PC-3 (cell line): ENCODE data around the gene SCARB2. TPM values are rescaled to one million over a fixed set of nuclear protein-coding genes. Genes with fewer than 3 reads are reported as not detected.

Source experiments
- ATAC-seq: fragments of 200-7000 bp; cut with Tn5 transposase; 2 replicates; pipeline ENCODE4 v1.9.1; 2020; ENCODE audit warnings: mild to moderate bottlenecking, moderate library complexity
- BruUV-seq: library from RNA; stranded (reverse); fragments of 400-500 nt; replicated peaks from 2 replicates; lab custom pipeline; 2021; lab: Mats Ljungman, UMichigan
- CTCF ChIA-PET: fragments of 300-600 bp; sonication (Branson Sonifier 250); formaldehyde crosslinking; loops from one replicate; lab custom pipeline; 2022; ENCODE audit warnings: antibody characterized with exemption; lab: Charles Lee
- POLR2A ChIA-PET: fragments of 300-600 bp; sonication (Branson Sonifier 250); formaldehyde crosslinking; loops from one replicate; lab custom pipeline; 2022; ENCODE audit warnings: antibody characterized with exemption; ENCODE audit not compliant: unreplicated experiment; lab: Charles Lee
- DNase-seq: peaks from one replicate; pipeline ENCODE4 v3.0.0-alpha.2; 2015
- H2AFZ ChIP-seq: fragments of 300-600 bp; sonication (generic); 2 replicates; pipeline ENCODE4 v1.6.0; 2016; ENCODE audit warnings: antibody characterized with exemption, low read length
- H3F3A ChIP-seq: fragments of 300-600 bp; sonication (generic); one replicate; pipeline ENCODE4 v1.6.0; 2017; ENCODE audit warnings: antibody characterized with exemption, low read length, control low read depth, mild to moderate bottlenecking; ENCODE audit not compliant: unreplicated experiment
- H3K27ac ChIP-seq: fragments of 300-600 bp; sonication (generic); 2 replicates; pipeline ENCODE4 v1.5.1; 2016; ENCODE audit warnings: mild to moderate bottlenecking, low read length
- H3K27me3 ChIP-seq: fragments of 300-600 bp; sonication (generic); 2 replicates; pipeline ENCODE4 v1.6.1; 2016; ENCODE audit warnings: low read length, mixed read lengths
- H3K36me3 ChIP-seq: fragments of 300-600 bp; sonication (generic); 2 replicates; pipeline ENCODE4 v1.6.1; 2016; ENCODE audit warnings: low read depth, mixed run types, low read length, mixed read lengths
- H3K4me1 ChIP-seq: fragments of 300-600 bp; sonication (generic); 2 replicates; pipeline ENCODE4 v1.5.1; 2016; ENCODE audit warnings: low read length; ENCODE audit not compliant: insufficient read depth
- H3K4me2 ChIP-seq: fragments of 300-600 bp; sonication (generic); 2 replicates; pipeline ENCODE4 v1.6.0; 2016; ENCODE audit warnings: low read length
- H3K4me3 ChIP-seq: fragments of 300-600 bp; sonication (generic); 2 replicates; pipeline ENCODE4 v1.5.1; 2016; ENCODE audit warnings: mild to moderate bottlenecking, low read length, mixed read lengths
- H3K79me2 ChIP-seq: fragments of 300-600 bp; sonication (generic); 2 replicates; pipeline ENCODE4 v1.6.1; 2017; ENCODE audit warnings: low read length, mixed read lengths
- H3K9ac ChIP-seq: fragments of 300-600 bp; sonication (generic); 2 replicates; pipeline ENCODE4 v1.6.0; 2016; ENCODE audit warnings: mild to moderate bottlenecking, low read length
- H3K9me2 ChIP-seq: fragments of 300-600 bp; sonication (generic); replicated peaks from 2 replicates; pipeline ENCODE4 v1.6.1; 2016; ENCODE audit warnings: mixed run types, low read length, mixed read lengths
- H3K9me3 ChIP-seq: fragments of 300-600 bp; sonication (generic); 2 replicates; pipeline ENCODE4 v1.6.1; 2016; ENCODE audit warnings: low read length, mixed read lengths
- H4K20me1 ChIP-seq: fragments of 300-600 bp; sonication (generic); 2 replicates; pipeline ENCODE4 v1.6.1; 2016; ENCODE audit warnings: low read length, mixed read lengths
- CTCF ChIP-seq: fragments of 300-600 bp; sonication (generic); conservative IDR thresholded peaks from 2 replicates; pipeline ENCODE4 v1.5.1; 2017; ENCODE audit warnings: antibody characterized with exemption, low read depth, mild to moderate bottlenecking, low read length
- EZH2 ChIP-seq: fragments of 300-600 bp; sonication (generic); IDR thresholded peaks from one replicate; pipeline ENCODE4 v1.6.1; 2017; ENCODE audit warnings: antibody characterized with exemption, mild to moderate bottlenecking, low read length; ENCODE audit not compliant: unreplicated experiment
- EZH2phosphoT487 ChIP-seq: fragments of 300-600 bp; sonication (generic); IDR thresholded peaks from 2 replicates; pipeline ENCODE4 v1.6.1; 2018; ENCODE audit warnings: mild to moderate bottlenecking, antibody characterized with exemption, low read length, borderline replicate concordance
- intact Hi-C: fragments of 100-400 bp; cut with micrococcal nuclease; formaldehyde crosslinking; loops from 2 replicates; pipeline ENCODE4 v1.9.0; 2023
- total RNA-seq: library from RNA; depleted of rRNA; stranded (reverse); fragments of >200 nt; gene quantifications from 2 replicates; pipeline ENCODE4 v1.2.3, GENCODE V29; 2014

The SCARB2 gene
- total RNA-seq, 1 experiment from 2014 or later: 56.3 TPM

- no peak overlapping the region for H3K4me3 ChIP-seq
- TF ChIP-seq CTCF: no peak
- no peak for TF ChIP-seq EZH2phosphoT487
- no peak for TF ChIP-seq EZH2
- H3K36me3 ChIP-seq: no peaks in the 10 kb centered on the region
- H3K4me2 ChIP-seq: no peak overlapping the region
- no peak overlapping the region for H2AFZ ChIP-seq
- CTCF ChIA-PET: no interaction called here
- no peaks in the 10 kb centered on the region for H3K27me3 ChIP-seq
- 0 out of 2 replicates have a peak, but pooled peaks cover 4% of the 10 kb centered on the region for H4K20me1 ChIP-seq
- H3K79me2 ChIP-seq: peaks cover 14% of the 10 kb centered on the region
- no TSS peak for BruUV-seq
- ATAC-seq (no peak), DNase-seq (peak; percentile 6)
- intact Hi-C loops: loop anchor here (10.0 kb wide), 1 partner anchor 88 kb away; the partner anchor contains the start of gene STBD1
- no peak overlapping the region for H3K27ac ChIP-seq
- H3K9me3 ChIP-seq: no peaks in the 10 kb centered on the region
- peaks cover 37% of the 10 kb centered on the region for H3K4me1 ChIP-seq
- no peak overlapping the region for H3K9ac ChIP-seq
- no peaks in the 10 kb centered on the region for H3K9me2 ChIP-seq
- POLR2A ChIA-PET: no interaction called here
- H3F3A ChIP-seq: no peaks in the 10 kb centered on the region
Observed at GRCh38 chr4:76216975-76217814, 3.6 kb upstream of the SCARB2 start.

DNA sequence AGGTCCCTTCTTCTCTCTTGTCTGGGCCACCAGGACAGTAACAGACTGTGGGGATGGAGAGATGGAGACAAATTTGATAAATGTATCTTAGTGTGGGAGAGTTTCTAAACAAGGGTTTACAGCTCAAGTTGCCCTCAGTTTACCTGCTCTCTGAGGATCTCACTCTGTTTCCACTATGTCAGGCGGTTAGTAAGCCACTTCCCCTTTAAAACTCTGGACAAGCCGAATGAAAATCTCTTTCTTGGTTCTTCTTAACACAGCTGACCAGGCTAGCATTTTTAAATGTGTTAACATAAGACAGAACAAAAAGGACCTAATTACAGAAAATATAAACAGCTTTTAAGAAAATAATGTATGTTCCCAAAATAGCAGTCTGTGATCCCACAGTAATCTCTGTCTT, 2.9 kb upstream of the SCARB2 start:
- H3F3A ChIP-seq: no peaks in the 10 kb centered on the region

More for the DNA sequence above, 2.9 kb upstream of the SCARB2 start:
- ATAC-seq: no peak
- Histone ChIP-seq H3K27ac (no peak overlapping the region), H3K9ac (no peak overlapping the region), H3K27me3 (no peaks in the 10 kb centered on the region), H2AFZ (no peak overlapping the region), H3K9me3 (no peaks in the 10 kb centered on the region), H3K4me1 (peaks cover 44% of the 10 kb centered on the region), H3K79me2 (peaks cover 20% of the 10 kb centered on the region), H3K9me2 (no peaks in the 10 kb centered on the region), H3K4me2 (no peak overlapping the region), H4K20me1 (0 out of 2 replicates have a peak, but pooled peaks cover 7% of the 10 kb centered on the region), H3K36me3 (no peaks in the 10 kb centered on the region), H3K4me3 (no peak overlapping the region)
- intact Hi-C loops: loop anchor here (10.0 kb wide), 1 partner anchor 88 kb away; the partner anchor contains the start of gene STBD1
- TF ChIP-seq EZH2: no peak
- TF ChIP-seq CTCF: no peak
- TF ChIP-seq EZH2phosphoT487: no peak
- DNase-seq: no peak
- CTCF ChIA-PET: no interaction called here
- POLR2A ChIA-PET: no interaction called here
- BruUV-seq: no TSS peak
